Stimulated activated CD8-positive, alpha-beta memory T cell treated with anti-CD3 and anti-CD28 coated beads, Interleukin-7, amount 100 ng/mL, for 4 hours (primary cell): ENCODE data around the gene SCAF1.
A peak's percentile ranks its signal among the peaks of the same experiment; 100 is the strongest.

ENCODE experiments used
- DNase-seq, 2 donors: peaks; one replicate each; pipeline ENCODE4 v3.0.0-alpha.2; 2020; ENCODE audit warnings: low read depth in 2 of 2

Gene SCAF1

DNA sequence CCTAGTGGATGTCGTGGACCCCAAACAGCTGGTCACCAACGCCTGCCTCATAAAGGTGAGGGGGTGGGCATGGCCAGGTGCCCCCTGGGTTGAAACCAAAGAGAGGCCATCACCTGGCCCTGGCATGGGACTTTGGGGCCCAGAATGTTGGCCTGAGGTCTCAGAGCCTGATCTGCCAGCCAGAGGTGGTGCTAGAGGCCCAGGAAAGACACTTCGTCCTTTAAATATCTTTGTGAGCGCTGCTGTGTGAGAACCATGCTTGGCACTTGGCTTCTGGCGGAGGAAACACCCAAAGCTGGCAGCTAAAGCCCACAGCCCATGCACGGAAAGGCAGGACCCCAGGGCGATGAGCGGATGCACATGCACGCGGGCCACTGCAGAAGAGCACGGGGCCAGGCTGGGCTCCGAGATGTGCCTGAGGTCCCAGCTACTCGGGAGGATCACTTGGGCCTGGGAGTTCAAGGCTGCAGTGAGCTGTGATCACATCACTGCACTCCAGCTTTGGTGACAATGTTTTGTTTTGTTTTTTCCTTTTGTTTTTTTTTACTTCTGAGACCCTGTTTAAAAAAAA is 43.1 kb downstream of the SCAF1 start:
- no peak for DNase-seq

DNA sequence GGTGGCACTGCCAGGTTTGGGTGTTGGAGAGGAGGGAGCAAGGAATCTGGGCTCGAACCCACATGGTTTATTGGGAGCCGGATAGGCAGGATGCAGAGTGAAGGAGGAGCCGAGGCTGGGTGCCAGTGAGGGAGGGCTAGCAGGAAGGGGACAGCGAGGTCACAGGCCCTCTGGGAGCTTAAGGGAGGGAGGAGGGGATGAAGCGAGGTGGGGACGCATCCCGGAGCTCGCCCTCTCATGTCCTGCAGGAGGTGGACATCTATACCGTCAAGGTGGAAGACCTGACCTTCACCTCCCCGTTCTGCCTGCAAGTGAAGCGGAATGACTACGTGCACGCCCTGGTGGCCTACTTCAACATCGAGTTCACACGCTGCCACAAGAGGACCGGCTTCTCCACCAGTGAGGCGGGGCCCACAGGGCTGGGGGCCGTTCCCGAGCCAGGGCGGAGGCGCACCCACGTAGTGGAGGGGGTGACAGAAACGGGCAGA is 43.9 kb downstream of the SCAF1 start:
- no peak for DNase-seq

DNA sequence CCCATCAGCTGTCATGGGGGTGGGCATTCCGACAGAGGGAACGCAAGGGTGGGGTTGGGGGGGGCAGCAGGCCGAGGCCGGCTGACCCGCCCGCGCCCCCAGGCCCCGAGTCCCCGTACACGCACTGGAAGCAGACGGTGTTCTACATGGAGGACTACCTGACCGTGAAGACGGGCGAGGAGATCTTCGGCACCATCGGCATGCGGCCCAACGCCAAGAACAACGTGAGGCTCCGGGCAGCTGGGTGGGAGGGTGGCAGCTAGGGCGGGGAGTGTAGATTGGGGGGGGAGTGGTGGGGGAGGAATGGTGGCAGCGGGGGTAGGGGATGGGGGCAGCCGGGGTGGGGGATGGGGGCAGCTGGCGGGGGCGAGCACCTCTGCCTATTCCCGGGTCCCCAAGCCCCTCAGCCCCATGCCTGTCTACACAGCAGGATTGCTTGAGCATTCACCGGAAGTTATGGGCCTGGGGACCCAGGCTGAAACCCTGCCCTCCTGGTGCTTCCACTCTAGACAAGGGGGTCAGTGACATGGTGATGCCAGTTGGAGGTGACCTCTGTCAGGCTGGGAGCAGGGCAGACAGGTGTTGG is 44.6 kb downstream of the SCAF1 start:
- no peak for DNase-seq

DNA sequence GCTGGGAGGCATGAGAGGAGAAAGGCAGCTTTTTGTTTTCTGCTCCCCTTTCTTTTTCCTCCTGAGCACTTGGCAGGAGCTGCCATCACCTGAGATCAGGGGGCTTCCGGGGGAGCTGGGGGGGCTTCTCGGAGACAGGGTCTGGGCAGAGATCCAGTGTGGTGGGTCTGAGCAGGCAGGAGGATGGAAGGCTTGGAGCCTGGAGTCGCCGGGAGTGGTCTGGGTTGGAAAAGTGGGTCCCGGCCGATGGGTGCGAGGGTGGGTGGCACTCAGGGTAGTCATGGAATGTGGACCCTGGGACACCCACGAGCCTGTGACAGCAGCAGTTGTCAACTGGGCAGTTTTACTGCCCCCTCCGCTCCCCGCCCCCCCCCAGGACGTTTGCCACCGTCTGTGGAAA is 45.1 kb downstream of the SCAF1 start:
- DNase-seq: no peak

DNA sequence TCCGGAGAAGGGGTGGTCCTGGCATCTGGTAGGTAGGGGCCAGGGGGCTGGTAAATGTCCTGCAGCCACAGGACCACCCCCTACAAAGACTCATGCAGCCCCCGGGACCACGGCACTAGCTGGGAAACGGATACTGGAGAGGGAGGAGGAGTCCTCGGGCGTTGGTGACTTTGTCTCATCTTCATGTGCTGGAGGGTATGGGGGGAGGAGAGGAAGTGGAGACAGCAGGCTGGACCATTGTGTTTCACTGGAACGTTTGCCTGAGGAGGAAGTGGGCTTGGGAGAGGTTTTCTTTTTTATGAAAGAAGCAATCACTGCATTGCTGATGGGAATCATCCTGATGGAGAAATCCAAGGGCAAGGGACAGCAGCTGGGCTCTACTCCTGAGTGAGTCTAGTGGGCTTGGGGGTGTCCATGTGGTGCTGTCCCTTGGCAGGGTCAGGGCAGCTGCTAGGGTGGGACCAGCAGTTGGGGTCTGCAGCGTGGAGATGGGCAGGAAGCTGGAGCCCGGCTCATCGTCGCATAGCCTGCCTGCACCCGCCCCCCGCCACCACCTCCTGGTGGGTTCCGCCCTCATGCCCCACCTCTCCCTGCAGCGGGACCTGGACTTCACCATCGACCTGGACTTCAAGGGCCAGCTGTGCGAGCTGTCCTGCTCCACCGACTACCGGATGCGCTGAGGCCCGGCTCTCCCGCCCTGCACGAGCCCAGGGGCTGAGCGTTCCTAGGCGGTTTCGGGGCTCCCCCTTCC is 45.7 kb downstream of the SCAF1 start:
- no peak for DNase-seq

DNA sequence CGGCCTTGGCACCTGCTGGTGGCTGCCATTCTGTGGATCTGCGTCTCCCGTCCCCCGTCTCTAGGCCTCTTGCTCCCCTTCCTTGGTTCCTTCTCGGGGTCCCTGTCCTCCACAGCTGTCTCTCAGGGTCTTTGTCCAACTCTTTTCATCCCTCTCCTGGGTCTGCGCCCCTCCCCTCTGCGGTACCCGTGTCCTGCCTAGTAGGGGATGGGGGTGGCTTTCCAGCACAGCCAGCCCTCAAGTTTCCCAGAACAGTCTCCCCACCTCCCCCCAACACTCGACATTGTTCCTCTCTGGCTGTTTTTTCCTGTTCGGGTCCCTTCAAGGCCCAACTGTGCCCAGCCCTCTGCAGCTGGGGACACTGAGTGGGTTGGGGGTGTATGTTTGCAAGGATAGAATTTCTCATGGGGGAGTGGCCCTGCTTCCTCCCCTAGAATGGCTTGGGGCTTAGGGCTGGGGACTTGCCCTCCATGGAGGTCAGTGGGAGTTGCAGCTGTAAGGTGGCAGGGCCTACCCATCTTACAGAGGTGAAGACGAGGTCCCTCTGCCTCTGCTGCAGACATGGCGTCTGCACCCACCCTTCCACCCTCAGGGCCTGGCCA is 46.6 kb downstream of the SCAF1 start:
- no peak for DNase-seq

DNA sequence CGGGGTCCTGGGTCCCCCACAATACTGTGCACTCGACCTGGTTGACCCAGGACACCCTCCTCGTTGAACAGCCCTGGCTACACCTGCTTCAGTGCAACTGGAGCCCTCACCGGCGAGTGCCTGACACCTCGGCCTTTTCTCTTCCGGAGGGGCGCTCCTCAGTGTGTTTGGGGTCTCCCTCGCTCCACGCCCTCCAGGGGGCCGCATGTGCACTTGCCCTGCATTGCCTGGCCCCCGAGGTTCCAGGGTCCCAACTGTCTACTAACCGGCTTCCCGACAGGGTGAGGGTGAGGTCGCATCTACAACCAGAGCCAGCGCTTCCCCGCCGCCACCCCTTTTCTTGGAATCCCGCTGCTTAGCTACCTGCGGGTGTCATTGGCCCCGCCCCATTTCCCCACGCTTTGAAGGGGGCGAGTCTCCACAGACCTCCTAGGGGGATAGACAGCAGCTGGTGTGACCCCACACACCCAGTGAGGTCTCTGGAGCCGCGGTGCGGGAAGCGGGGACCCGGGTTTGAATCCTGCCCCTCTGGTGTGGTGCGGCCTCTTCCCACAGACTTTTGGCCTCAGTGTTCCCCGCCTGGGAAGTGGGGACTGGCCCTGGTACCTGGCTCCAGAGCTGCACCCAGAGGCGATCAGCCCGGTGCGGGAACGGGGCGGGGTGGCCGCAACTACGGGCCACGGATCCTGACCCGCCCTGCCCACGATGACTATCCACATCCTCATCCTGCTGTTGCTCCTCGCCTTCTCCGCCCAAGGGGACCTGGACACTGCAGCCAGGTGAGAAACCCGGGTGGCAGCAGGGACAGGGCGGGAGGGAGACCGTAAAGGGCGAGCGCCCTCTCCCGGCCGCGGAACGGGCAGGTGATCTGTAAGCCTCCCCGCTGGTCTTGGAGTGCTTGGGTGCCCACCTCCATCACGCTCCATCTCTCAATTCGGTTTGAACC is 47.4 kb downstream of the SCAF1 start, which contains the start of gene ADM5:
TSS of gene ADM5 (plus strand) at position 462 of the 946 bp plus-strand sequence. CDS start at position 706, 244 bp downstream.
- DNase-seq: no peak

DNA sequence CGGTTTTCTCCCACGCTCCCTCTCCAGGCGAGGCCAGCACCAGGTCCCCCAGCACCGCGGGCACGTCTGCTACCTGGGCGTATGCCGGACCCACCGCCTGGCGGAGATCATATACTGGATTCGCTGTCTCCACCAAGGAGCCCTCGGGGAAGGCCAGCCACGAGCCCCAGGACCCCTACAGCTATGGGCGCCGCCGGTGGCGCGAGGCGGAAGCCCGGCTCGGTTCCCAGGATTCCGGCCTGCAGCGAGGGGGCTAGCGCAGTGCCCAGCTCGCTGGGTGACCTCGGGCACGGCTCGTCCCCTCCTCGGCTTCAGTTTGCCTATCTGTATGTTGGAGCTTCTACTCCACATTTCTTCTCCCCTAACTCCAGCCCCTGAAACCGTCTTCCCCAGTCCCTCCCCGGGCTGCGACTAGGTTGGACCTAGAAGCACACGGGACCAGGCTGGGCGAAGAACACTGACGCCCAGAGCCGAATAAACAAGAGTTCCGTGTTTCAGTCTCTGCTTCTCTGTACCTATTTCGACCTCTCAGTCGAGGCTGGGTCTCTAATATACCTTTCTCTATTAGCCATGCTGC is 48.2 kb downstream of the SCAF1 start:
- no peak for DNase-seq

DNA sequence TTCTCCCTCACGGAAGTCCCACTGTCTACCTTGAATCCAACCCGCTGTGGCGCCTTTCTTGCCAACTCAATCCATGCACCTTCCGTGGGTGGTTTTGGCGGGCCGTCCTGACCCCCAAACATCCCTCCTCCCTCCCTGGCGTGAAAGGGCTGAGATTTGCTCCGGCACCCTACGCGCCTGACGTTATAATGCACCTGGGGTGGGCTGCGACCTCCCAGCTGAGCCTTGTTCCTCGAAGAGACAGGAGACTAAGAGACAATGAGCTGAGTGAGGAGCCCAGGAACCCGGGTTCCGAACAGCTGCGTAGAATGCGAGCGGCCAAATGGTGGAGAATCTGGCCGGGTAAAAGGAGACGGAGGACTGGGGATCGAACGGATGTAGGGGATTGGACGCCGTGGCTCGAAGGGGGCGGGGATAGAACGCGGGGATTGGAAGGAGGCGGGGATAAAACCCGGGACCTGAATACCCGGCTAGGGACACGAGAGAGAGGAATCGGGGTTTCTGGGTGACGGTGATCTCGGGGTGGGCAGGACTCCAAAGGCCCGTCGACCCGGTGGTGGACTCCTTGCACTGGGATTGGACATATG is 48.7 kb downstream of the SCAF1 start, which contains the start of gene CPT1C:
TSS of gene CPT1C (plus strand) at position 461 of the 587 bp plus-strand sequence. CDS start 1,137 bp downstream, outside the sequence.
- peak in 1 of 2 donors; percentile 21 for DNase-seq

DNA sequence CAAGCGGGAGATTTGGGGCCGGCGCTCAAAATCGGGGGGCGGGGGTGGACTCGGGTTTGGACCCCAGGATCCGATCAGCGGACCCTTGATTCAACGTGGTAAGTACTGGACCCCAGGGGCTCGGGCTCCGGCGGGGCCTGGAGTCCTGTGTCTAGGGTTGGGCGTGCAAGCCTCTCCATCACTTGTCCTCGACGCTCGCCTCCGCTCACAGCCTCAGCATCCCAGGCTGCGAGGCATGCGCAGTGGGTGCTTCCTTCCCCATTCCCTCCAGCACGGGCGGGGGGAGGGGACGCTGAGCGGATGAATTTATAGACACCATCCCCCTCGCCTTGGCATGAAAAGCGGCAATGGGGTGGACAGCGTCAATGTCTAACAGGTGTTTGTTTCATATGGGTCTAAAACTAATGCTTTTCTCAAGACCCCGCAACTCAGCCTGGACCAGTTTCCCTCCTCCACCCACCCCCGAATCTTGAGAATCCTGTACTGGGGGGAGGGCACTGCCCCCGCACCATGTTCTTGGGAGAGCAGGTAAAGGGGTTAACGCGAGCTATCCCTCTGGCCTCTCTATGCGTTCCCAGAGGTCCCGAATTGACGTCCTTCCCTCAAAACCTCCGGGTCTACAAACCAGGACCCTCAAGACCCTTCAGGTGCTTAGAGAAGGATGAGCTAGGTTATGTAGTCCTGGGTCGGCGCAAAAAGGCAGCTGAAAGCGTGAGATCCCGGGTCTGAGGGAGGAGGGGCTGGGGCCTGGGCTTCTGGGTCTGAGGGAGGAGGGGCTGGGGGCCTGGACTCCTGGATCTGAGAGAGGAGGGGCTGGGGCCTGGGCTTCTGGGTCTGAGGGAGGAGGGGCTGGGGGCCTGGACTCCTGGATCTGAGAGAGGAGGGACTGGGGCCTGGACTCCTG is 49.5 kb downstream of the SCAF1 start:
- DNase-seq: no peak

DNA sequence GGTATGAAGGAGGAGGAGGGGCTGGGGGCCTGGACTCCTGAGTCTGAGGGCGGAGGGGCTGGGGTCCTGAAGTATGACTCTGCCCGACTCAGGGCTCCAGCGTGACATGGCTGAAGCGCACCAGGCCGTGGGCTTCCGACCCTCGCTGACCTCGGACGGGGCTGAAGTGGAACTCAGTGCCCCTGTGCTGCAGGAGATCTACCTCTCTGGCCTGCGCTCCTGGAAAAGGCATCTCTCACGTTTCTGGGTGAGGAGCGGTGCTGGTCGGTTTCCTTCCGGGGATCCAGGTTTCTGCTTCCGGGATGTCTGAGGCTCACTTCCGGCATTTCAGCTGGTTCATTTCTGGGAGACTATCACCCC is 50.1 kb downstream of the SCAF1 start:
- no peak for DNase-seq

DNA sequence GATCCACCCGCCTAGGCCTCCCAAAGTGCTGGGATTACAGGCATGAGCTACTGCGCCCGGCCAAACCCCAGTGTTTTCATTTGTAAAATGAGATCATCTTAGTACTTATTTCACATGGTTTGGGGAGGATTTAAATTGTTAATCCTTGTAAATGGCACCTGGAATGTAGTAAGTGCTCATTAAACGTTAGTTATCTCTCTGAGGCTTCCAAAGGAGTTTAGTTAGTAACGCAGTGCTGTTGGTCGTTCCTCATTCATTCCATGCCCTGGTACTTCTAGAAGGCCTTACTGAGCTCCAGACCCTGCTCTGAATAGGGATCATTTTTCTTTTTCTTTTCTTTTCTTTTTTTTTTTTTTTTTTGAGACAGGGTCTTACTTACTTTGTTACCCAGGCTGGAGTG is 54.1 kb downstream of the SCAF1 start:
- no peak for DNase-seq

DNA sequence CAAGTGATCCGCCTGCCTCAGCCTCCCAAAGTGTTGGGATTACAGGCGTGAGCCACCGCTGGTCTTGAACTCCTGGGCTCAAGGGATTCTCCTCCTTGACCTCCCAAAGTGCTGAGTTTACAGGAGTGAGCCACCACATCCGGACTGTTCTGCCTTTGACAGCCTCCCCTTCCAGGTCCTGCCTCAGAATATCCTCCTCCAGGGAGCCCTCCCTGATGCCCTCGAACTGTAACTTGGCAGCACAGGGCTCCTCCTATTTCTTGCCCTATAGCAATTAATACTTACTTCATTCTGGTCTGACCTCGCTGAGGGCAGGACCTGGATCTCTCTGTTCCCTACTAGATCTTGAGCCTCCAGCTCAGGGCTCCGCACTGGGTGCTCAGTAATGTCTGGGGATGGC is 54.9 kb downstream of the SCAF1 start:
- no peak for DNase-seq

DNA sequence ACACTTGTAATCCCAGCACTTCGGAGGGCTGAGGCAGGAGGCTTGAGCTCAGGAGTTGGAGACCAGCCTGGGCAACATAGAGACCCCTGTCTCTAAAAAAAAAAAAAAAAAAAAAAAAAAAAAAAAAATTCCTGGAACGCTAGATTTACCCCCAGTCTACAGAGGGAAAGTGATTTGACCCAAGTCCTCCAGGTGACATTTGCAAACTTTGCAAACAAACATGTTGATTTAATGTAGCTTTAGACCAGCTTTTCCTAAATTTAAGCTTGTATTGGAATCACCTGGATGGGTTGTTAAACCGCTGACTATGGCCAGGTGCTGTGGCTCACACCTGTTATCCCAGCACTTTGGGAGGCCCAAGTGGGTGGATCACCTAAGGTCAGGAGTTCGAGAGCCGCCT is 57.4 kb downstream of the SCAF1 start:
- DNase-seq: no peak

DNA sequence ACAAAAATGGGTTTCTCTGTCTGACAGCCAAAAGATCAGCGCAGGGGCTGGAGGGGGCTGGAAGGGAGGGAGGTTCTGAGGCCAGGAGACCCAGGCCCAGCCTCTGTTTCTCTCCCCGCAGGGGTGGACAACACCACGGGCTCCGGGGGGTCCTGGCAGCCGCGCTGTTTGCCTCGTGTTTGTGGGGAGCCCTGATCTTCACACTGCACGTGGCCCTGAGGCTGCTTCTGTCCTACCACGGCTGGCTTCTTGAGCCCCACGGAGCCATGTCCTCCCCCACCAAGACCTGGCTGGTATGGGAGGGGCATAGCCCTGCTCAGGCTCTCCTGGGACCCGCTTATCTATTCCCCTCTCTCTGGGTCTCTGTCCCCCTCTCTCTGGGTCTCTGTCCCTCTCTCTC is 58.6 kb downstream of the SCAF1 start:
- no peak for DNase-seq

DNA sequence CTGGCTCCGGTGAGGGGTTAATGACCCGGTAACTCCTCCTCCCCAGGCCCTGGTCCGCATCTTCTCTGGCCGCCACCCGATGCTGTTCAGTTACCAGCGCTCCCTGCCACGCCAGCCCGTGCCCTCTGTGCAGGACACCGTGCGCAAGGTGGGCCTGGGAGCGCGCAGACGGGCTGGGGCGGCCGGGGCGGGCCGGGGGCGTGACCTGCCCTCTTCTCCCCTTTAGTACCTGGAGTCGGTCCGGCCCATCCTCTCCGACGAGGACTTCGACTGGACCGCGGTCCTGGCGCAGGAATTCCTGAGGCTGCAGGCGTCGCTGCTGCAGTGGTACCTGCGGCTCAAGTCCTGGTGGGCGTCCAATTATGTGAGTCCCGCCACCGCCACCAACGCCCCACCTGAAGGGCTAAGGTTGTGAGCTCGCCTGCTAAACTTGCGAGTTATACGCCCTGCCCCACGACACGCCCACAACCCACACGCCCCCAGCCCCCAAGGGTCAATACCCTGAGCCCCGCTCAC is 59.3 kb downstream of the SCAF1 start:
- DNase-seq: no peak

DNA sequence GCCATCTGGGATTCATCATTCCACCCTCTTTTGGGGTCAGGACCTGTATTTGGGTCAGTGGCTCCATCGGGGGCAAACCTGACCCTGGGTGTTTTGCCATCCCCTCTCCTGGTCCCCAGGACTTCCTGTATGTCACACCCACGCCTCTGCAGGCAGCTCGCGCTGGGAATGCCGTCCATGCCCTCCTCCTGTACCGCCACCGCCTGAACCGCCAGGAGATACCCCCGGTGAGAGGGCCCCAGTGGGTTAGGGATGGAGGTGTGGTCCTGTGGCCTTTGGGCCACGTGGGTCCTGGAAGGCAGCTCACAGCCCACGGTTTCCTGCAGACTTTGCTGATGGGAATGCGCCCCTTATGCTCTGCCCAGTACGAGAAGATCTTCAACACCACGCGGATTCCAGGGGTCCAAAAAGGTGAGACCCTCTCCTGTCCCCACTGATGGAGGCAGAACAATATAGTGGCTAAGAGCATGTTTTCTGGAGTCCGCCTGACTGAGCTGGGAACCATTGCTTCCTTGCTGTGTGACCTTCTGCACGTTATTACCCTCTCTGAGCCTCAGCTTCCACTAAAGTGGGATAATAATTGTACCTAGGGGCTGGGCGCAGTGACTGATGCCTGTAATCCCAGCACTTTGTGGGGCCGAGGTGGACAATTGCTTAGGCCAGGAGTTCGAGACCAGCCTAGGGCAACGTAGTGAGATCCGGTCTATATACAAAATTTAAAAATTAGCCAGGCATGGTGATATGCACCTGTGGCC is 63.1 kb downstream of the SCAF1 start:
- DNase-seq: no peak

DNA sequence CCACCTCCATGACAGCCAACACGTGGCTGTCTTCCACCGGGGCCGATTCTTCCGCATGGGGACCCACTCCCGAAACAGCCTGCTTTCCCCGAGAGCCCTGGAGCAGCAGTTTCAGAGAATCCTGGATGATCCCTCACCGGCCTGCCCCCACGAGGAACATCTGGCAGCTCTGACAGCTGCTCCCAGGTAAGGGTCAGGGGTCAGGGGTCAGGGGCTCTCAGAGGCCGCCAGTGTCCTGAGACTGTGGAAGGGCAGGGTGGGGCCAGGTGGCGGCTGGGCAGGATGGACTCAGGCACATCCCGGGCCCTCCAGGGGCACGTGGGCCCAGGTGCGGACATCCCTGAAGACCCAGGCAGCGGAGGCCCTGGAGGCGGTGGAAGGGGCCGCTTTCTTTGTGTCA is 63.9 kb downstream of the SCAF1 start:
- DNase-seq: no peak
